GM12875 (cell line): ENCODE data around the gene SATL1.

Experiments used
- H3K4me3 ChIP-seq: one replicate; pipeline ENCODE4 v1.5.1; 2011; ENCODE audit warnings: low read depth, low read length, control low read depth
- TF ChIP-seq, protein P1 (sequence below): IDR thresholded peaks from 2 replicates; pipeline ENCODE4 v1.5.1; 2011; ENCODE audit warnings: low read depth, mild to moderate bottlenecking, control low read depth, inconsistent platforms, low read length, moderate library complexity, borderline replicate concordance; ENCODE audit not compliant: insufficient read depth

The SATL1 gene

DNA sequence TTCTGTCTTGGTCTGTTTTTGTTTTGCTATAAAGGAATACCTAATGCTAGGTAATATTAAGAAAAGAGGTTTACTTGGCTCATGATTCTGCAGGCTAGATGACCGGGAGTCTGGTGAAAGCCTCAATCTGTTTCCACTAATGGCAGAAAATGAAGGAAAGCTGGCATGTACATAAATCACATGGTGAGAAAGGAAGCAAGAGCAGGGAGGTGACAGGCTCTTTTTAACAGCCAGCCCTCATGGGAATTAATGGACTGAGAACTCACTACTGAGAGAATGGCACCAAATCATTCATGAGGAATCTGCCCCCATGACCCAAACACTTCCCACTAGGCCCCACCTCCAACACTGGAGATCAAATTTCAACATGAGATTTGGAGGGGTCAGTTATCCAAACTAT lies 27.6 kb downstream of the SATL1 start:
- TF ChIP-seq, protein P1, sequence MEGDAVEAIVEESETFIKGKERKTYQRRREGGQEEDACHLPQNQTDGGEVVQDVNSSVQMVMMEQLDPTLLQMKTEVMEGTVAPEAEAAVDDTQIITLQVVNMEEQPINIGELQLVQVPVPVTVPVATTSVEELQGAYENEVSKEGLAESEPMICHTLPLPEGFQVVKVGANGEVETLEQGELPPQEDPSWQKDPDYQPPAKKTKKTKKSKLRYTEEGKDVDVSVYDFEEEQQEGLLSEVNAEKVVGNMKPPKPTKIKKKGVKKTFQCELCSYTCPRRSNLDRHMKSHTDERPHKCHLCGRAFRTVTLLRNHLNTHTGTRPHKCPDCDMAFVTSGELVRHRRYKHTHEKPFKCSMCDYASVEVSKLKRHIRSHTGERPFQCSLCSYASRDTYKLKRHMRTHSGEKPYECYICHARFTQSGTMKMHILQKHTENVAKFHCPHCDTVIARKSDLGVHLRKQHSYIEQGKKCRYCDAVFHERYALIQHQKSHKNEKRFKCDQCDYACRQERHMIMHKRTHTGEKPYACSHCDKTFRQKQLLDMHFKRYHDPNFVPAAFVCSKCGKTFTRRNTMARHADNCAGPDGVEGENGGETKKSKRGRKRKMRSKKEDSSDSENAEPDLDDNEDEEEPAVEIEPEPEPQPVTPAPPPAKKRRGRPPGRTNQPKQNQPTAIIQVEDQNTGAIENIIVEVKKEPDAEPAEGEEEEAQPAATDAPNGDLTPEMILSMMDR = no peak
- H3K4me3 ChIP-seq = no peak overlapping the region

- TF ChIP-seq, protein P1 = no peak
- no peak overlapping the region for H3K4me3 ChIP-seq
These were observed 29.6 kb downstream of the SATL1 start for GRCh38 chrX:85213792-85214530.

- no peak overlapping the region for H3K4me3 ChIP-seq
- TF ChIP-seq, protein P1 = no peak
These were observed 40.1 kb downstream of the SATL1 start for GRCh38 chrX:85203461-85203970.

- no peak overlapping the region for H3K4me3 ChIP-seq
- TF ChIP-seq, protein P1 = no peak
These were observed 47.3 kb downstream of the SATL1 start for GRCh38 chrX:85196319-85196718.

DNA sequence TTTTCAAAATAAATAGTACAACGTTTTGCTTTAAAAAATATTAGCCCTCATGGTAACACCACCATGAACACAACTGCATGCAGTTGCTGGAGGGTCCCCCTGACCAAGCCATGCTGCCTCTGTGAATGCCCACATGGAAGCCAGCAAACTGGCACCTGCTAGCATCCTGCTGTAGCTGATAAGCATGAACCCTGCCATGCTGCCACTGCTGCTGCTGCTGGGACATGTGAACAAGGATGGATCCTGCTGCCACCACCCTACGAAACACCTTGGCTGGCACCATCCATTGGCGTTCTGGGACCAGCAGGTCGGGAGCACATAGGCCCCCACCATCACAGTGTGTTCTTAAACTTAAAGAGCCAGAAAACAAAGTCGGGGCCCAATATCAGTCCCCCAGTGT lies 83.9 kb downstream of the SATL1 start:
- TF ChIP-seq, protein P1 = no peak
- H3K4me3 ChIP-seq = no peak overlapping the region

- no peak overlapping the region for H3K4me3 ChIP-seq
- TF ChIP-seq, protein P1 = no peak
These were observed 102.6 kb downstream of the SATL1 start for GRCh38 chrX:85140964-85141363.

GRCh38 chrX:85139422-85139821 lies 104.2 kb downstream of the SATL1 start:
- no peak overlapping the region for H3K4me3 ChIP-seq

More at GRCh38 chrX:85139422-85139821, 104.2 kb downstream of the SATL1 start:
- TF ChIP-seq, protein P1 = no peak
